Endodermal cell (in vitro differentiated cells): ENCODE measurements around the gene FAM107B. TPM values are rescaled to one million over a fixed set of nuclear protein-coding genes. Genes with fewer than 3 reads are reported as not detected.
"Not testable (repeated sequence)": the region's sequence is repeated elsewhere in the genome, so short reads cannot be mapped to it uniquely, and the experiment has no call there.

Experiments used
- DNase-seq: peaks from one replicate; pipeline ENCODE4 v3.0.0-alpha.2; 2017
- H3K27ac ChIP-seq: 2 replicates; pipeline ENCODE4 v1.5.1; 2013; ENCODE audit warnings: mild to moderate bottlenecking, low read depth, low read length, moderate library complexity
- H3K27me3 ChIP-seq: 2 replicates; pipeline ENCODE4 v1.6.1; 2013; ENCODE audit warnings: mild to moderate bottlenecking, low read length, moderate library complexity; ENCODE audit not compliant: insufficient read depth, control insufficient read depth, poor library complexity, severe bottlenecking
- H3K36me3 ChIP-seq: 2 replicates; pipeline ENCODE4 v1.7.0; 2013; ENCODE audit warnings: mild to moderate bottlenecking, low read length, moderate library complexity; ENCODE audit not compliant: control insufficient read depth, insufficient read depth
- H3K4me1 ChIP-seq: one replicate; pipeline ENCODE4 v1.7.0; 2013; ENCODE audit warnings: low read length; ENCODE audit not compliant: control insufficient read depth, insufficient read depth
- H3K4me3 ChIP-seq: 2 replicates; pipeline ENCODE4 v1.5.1; 2013; ENCODE audit warnings: mild to moderate bottlenecking, low read length, moderate library complexity
- H3K9ac ChIP-seq: 2 replicates; pipeline ENCODE4 v1.6.1; 2013; ENCODE audit warnings: mild to moderate bottlenecking, low read length, moderate library complexity; ENCODE audit not compliant: poor library complexity, severe bottlenecking; ENCODE audit errors: extremely low read depth
- H3K9me3 ChIP-seq: 2 replicates; pipeline ENCODE4 v1.6.1; 2013; ENCODE audit warnings: mild to moderate bottlenecking, low read length, moderate library complexity; ENCODE audit not compliant: control insufficient read depth
- H3K27ac Mint-ChIP-seq: 2 replicates; pipeline ENCODE4 v1.8.0; 2020; ENCODE audit warnings: mixed read lengths
- H3K27me3 Mint-ChIP-seq: 2 replicates; pipeline ENCODE4 v1.8.0; 2021; ENCODE audit warnings: mild to moderate bottlenecking, mixed read lengths; ENCODE audit not compliant: insufficient read depth
- H3K36me3 Mint-ChIP-seq: 2 replicates; pipeline ENCODE4 v1.8.0; 2020; ENCODE audit warnings: low read depth, mixed read lengths
- H3K4me1 Mint-ChIP-seq: 2 replicates; pipeline ENCODE4 v1.8.0; 2020; ENCODE audit warnings: mixed read lengths
- H3K4me3 Mint-ChIP-seq: 2 replicates; pipeline ENCODE4 v1.8.0; 2020; ENCODE audit warnings: mild to moderate bottlenecking, moderate library complexity, mixed read lengths
- H3K9me3 Mint-ChIP-seq: 2 replicates; pipeline ENCODE4 v1.8.0; 2020; ENCODE audit warnings: mild to moderate bottlenecking, mixed read lengths
- CTCF ChIP-seq: fragments of 200-600 bp; sonication (generic); conservative IDR thresholded peaks from 2 replicates; pipeline ENCODE4 v1.5.0; 2021; ENCODE audit warnings: antibody characterized with exemption, mild to moderate bottlenecking
- WGBS, 2 experiments: methylation state at CpG; one replicate each; pipeline versions ENCODE4 v1.1.5 to v1.1.7; 2013; ENCODE audit warnings: missing lambda C conversion rate in 2 of 2, mixed read lengths in 1 of 2; ENCODE audit not compliant: insufficient coverage in 1 of 2, insufficient read length in 1 of 2; 5-methylcytosine and 5-hydroxymethylcytosine counted together
- total RNA-seq, 2 donors: library from RNA; stranded (reverse); fragmentation: NEBNext Ultra II Directional in 1 of 2; extraction: Animal tissue kit (Norgen Biotek cat#: 25700) in 1 of 2; gene quantifications; 2 replicates in 1 of 2; 3 replicates in 1 of 2; pipeline ENCODE4 v1.2.1, GENCODE V29; 2021

Gene FAM107B
- total RNA-seq, 2 donors from 2014 or later: 16.0 to 24.0 TPM

DNA sequence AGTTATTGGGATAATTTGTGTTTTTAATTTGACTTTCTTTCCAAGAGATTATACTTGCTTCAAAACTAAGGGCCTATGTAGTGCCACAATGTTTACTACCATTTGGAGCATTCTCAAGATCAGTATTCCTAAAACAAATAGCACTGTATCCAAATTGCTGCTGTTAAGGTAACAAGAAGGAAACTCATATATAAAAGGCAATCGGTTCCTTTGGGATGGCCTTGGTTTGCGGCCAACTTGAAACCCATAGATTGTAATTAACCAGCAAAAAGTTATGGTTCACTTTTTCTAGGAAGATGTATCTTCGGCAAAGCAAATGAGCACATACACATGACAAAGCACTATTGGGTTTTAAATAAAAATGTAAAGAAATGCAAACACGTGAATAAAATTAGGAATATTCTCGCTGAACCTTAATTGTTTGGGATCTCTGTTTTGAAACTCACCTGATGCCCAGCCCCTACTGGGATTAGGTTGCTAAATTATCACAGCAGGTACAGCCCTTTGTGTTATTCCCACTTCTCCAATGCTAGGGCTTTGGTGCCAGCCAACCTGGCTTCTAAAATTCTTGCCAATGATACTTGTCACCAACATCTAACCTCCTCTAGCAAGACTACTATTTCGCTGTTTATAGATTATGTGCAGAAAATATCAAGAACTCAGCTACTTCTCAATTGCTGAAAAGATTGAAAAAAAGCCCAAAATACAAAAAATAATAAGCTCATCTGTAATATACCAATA is 47.1 kb upstream of the FAM107B start:
- Histone ChIP-seq H3K9ac (no peak overlapping the region), H3K27ac (no peak overlapping the region), H3K9me3 (no peaks in the 10 kb centered on the region), H3K36me3 (no peaks in the 10 kb centered on the region), H3K4me1 (peaks cover 5% of the 10 kb centered on the region), H3K27me3 (peaks cover 15% of the 10 kb centered on the region), H3K4me3 (no peak overlapping the region)
- no peak overlapping the region for H3K27ac Mint-ChIP-seq
- peaks cover 16% of the 10 kb centered on the region for H3K27me3 Mint-ChIP-seq
- no peak for DNase-seq
- peaks cover 15% of the 10 kb centered on the region for H3K4me1 Mint-ChIP-seq
- no peaks in the 10 kb centered on the region for H3K36me3 Mint-ChIP-seq
- WGBS, 2 experiments: 78 to 85% methylated on average over 6 of the region's 6 CpGs
- H3K4me3 Mint-ChIP-seq: no peak overlapping the region
- H3K9me3 Mint-ChIP-seq: peaks cover 2% of the 10 kb centered on the region
- no peak for TF ChIP-seq CTCF

GRCh38 chr10:14820775-14821154 is 46.1 kb upstream of the FAM107B start:
- H3K4me1 ChIP-seq: peaks cover 5% of the 10 kb centered on the region
- TF ChIP-seq CTCF: no peak
- peaks cover 8% of the 10 kb centered on the region for H3K27me3 Mint-ChIP-seq
- WGBS, 2 experiments: 88 to 100% methylated on average over 1 to 5 of the region's 5 CpGs
- H3K4me3 ChIP-seq: no peak overlapping the region
- H3K27ac ChIP-seq: no peak overlapping the region
- H3K9ac ChIP-seq: no peak overlapping the region
- DNase-seq: no peak
- H3K4me3 Mint-ChIP-seq: no peak overlapping the region
- no peaks in the 10 kb centered on the region for H3K9me3 ChIP-seq
- peaks cover 7% of the 10 kb centered on the region for H3K27me3 ChIP-seq
- peaks cover 15% of the 10 kb centered on the region for H3K4me1 Mint-ChIP-seq
- H3K27ac Mint-ChIP-seq: no peak overlapping the region
- no peaks in the 10 kb centered on the region for H3K36me3 ChIP-seq
- H3K9me3 Mint-ChIP-seq: peaks cover 2% of the 10 kb centered on the region
- H3K36me3 Mint-ChIP-seq: no peaks in the 10 kb centered on the region

- H3K4me1 Mint-ChIP-seq: peaks cover 15% of the 10 kb centered on the region
- WGBS, 2 experiments: 94 to 96% methylated on average over 8 to 9 of the region's 10 CpGs
- no peaks in the 10 kb centered on the region for H3K36me3 Mint-ChIP-seq
- H3K9ac ChIP-seq: no peak overlapping the region
- H3K9me3 Mint-ChIP-seq: peaks cover 2% of the 10 kb centered on the region
- peaks cover 1% of the 10 kb centered on the region for H3K27me3 ChIP-seq
- H3K4me3 Mint-ChIP-seq: no peak overlapping the region
- H3K9me3 ChIP-seq: no peaks in the 10 kb centered on the region
- H3K36me3 ChIP-seq: no peaks in the 10 kb centered on the region
- peaks cover 5% of the 10 kb centered on the region for H3K4me1 ChIP-seq
- H3K4me3 ChIP-seq: no peak overlapping the region
- H3K27me3 Mint-ChIP-seq: peaks cover 2% of the 10 kb centered on the region
- no peak overlapping the region for H3K27ac ChIP-seq
- no peak for DNase-seq
- TF ChIP-seq CTCF: no peak
- no peak overlapping the region for H3K27ac Mint-ChIP-seq
These were observed 45.5 kb upstream of the FAM107B start for GRCh38 chr10:14820010-14820774.

- not testable (repeated sequence) for H3K27me3 Mint-ChIP-seq, H3K4me1 ChIP-seq, H3K4me1 Mint-ChIP-seq, H3K9me3 Mint-ChIP-seq, H3K9ac ChIP-seq, H3K36me3 ChIP-seq, H3K27me3 ChIP-seq, H3K4me3 Mint-ChIP-seq, H3K4me3 ChIP-seq, H3K9me3 ChIP-seq, H3K27ac Mint-ChIP-seq, H3K36me3 Mint-ChIP-seq, H3K27ac ChIP-seq, DNase-seq
- 95 to 96% methylated on average over 4 to 7 of the region's 7 CpGs for WGBS, 2 experiments
These were observed 42.0 kb upstream of the FAM107B start for GRCh38 chr10:14816717-14817116.
